HG02870 (cell line): Measurements from ENCODE around the gene RFPL1.
"Not testable (repeated sequence)": the region's sequence is repeated elsewhere in the genome, so short reads cannot be mapped to it uniquely, and the experiment has no call there.

ENCODE experiments used
- ATAC-seq: cut with Tn5 transposase; IDR thresholded peaks from one replicate; pipeline ENCODE4 v1.9.1; 2021; ENCODE audit warnings: mild to moderate bottlenecking, moderate library complexity; ENCODE audit not compliant: unreplicated experiment

Gene RFPL1

DNA sequence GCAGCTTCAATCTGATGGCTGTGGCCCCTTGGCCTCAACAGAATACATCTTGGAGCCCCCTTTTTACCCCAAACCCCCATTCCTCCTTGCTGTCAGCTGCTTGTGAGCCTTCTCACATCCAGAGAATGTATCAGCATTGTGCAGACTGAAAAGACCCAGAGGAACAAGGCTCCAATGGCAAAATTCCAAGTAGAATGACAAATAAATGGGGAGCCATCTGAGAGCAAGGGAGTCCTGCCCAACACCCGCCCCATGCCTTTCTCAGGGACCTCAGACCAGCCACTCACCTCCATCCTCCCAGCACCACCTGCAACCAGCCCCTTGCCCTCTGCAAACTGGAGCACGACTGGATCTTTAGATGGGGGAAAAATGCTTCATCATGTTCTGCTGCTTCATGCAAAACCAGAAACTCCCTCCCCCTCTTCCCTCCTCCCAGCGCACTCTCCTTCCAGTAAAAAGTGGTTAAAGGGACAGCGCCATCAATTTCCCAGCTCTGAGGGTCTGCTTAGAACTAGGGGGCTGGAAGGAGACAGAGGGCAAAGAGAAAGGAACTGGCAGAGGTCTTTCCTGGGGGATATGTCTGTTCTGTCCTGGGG is 39.4 kb downstream of the RFPL1 start:
- ATAC-seq = no peak

DNA sequence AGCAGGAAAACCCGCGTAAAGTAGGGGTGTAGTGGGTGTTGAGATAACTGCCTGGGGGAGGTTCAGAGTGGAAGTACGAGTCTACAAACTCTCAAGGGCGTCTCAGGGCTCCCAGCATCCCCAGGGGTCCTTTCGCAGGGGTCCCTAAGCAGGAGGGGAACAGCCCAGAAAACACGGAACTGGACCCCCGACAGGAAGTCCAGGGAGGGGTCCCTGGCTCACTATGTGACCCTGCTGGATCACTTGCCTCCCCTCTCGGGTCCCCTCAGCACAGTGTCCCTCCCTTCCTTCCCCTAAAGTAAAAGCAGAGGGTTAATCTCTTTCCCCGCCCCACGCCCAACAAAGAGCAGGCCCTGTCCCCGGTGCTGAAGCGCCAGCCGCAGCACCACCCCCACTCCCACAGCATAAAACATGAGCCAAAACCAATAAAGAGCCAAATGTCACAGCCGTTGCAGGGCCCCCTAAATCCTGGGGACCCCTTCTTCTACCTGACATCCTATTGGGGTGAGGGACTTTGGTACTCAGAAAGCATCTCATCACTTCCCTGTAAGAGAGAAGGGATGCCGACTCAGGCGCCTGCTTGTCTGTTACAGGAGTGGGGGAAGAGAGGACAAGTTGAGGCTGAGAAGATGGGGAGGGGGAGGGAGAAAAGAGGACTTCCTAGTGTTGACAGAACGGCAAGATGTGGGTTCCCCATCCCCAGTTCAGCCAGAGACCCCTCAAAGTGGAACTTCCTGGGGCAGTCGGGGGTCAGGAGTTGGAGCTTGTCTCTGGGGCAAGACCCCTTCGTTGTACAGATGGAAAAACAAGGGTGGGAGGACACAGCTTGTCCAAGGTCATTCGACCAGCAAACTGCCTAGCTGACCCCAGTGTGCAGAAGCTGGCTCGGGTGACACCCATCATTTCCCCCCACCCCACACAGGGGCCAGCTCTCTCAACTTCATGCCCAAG is 40.2 kb downstream of the RFPL1 start:
- no peak for ATAC-seq

DNA sequence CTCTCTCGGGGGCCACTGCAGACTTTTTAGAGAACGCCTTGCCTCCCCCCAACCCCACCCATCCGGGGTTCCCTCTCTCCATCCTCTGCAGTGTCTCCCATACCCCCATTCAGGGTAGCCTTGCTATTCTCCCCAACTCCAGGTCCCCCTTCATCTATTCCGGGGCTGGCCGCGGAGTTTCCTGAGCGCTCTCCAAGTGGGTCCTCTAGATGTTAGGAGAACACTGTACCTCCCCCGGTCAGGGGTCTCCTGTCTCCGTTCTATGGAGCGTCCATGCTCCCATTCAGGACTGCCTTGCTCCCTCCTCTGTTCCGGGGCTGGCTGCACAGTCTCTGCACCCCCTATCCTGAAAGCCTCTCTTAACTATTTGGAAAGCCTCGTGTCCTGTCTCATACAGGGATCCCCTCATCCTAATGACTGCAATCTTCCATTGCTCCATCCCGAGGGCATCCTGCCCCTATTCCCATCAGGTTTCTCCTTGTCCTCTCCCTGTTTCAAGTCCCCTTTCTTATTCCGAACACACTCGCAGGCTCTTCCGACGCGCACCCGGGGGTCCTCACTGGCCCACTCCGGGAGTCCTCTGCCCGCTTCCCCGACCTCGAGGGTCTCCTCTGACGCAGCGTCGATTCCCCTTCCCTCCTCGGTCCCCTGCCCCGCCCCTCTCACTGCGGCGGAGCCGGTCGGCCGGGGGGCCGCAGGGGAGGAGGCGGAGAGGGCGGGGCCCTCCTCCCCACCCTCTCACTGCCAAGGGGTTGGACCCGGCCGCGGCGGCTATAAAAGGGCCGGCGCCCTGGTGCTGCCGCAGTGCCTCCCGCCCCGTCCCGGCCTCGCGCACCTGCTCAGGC is 41.3 kb downstream of the RFPL1 start, which contains the start of gene NEFH:
TSS of gene NEFH (plus strand) at position 802 of the 845 bp plus-strand sequence. CDS start 45 bp downstream, outside the sequence.
- no peak for ATAC-seq

DNA sequence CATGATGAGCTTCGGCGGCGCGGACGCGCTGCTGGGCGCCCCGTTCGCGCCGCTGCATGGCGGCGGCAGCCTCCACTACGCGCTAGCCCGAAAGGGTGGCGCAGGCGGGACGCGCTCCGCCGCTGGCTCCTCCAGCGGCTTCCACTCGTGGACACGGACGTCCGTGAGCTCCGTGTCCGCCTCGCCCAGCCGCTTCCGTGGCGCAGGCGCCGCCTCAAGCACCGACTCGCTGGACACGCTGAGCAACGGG is 41.8 kb downstream of the RFPL1 start:
- ATAC-seq = no peak

DNA sequence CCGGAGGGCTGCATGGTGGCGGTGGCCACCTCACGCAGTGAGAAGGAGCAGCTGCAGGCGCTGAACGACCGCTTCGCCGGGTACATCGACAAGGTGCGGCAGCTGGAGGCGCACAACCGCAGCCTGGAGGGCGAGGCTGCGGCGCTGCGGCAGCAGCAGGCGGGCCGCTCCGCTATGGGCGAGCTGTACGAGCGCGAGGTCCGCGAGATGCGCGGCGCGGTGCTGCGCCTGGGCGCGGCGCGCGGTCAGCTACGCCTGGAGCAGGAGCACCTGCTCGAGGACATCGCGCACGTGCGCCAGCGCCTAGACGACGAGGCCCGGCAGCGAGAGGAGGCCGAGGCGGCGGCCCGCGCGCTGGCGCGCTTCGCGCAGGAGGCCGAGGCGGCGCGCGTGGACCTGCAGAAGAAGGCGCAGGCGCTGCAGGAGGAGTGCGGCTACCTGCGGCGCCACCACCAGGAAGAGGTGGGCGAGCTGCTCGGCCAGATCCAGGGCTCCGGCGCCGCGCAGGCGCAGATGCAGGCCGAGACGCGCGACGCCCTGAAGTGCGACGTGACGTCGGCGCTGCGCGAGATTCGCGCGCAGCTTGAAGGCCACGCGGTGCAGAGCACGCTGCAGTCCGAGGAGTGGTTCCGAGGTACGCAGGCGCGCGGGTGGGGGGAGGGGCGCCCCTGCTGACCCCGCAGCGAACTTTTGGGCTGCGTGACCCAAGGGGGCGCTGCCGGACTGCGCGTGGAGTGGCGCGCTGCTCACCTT is 42.3 kb downstream of the RFPL1 start:
- no peak for ATAC-seq

DNA sequence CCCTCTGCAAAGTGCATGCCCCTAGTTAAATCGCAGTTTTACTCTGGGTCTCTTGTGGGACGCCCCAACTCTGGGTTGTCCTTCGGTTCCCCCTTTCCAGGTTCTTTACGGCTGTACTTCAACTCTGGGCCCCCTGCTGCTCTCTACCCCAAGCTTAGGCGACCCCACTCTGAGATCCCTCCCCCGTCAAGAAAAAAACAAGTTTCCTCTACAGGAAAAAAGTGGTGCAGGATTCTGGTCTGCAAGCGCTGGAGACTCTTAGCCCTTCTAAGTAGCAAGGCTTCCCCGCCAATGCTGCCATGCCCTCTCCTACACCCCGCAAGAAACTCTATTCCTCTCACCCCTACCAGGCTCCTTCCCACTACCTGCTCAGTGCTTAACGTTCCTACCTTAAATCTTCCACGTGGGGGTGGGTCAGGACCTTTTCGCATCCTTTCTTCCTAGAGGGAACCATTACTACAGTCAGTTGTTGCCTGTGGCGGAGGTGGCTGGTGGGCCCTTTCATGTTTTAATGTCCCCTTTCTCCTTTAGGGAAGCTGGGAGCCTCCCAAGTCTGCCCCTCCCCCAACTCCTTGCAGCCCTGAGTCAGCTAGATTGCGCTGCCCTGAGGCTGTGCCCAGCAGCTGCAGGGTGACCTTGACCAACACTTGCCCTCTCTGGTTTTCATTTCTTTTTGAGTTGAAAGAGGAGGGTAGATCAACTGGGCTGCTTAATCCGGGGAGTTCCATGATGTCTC is 43.0 kb downstream of the RFPL1 start:
- no peak for ATAC-seq

DNA sequence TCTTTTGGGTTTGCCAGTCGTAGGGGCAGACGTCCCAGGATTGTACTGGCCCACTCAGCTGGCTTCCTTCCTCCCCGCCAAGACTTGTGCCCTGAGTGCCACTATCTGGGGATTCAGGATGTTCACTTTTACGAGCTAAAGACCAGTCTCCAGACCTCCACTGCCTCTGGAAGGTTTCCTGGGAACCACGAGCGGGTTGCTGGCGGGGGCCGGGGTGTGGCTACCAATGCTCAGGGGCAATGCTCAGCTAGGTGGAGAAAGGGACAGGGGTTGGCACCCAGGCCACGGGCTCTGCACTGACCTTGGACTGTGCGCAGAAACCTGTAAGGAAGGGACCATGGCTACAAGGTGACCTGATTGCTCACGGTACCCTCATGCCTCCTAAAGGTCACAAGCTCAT is 43.9 kb downstream of the RFPL1 start:
- ATAC-seq = no peak

DNA sequence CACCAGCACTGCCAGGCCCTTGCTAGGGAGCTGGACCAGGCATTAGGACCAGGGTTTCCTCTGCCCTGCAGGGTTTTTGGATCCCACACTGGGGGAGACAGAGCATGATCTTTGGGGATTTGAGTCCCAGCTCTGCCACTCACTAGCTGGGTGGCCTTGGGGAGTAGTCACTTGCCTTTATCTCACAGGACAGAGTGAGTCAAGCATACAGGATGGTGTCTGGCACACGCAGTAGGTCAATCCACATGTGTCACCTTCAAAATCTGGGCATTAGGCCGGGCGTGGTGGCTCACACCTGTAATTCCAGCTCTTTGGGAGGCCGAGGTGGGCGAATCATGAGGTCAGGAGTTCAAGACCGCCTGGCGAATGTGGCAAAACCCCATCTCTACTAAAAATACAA is 44.3 kb downstream of the RFPL1 start:
- no peak for ATAC-seq

DNA sequence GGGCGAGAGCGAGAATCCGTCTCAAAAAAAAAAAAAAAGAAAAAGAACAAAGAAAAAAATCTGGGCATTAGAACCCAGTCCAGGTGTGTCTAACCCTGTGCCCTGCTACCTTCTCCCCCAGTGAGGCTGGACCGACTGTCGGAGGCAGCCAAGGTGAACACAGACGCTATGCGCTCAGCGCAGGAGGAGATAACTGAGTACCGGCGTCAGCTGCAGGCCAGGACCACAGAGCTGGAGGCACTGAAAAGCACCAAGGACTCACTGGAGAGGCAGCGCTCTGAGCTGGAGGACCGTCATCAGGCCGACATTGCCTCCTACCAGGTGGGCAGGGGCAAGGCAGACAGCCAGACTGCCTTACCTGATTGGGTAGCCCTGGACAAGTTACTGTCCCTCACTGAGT is 44.9 kb downstream of the RFPL1 start:
- ATAC-seq = no peak

DNA sequence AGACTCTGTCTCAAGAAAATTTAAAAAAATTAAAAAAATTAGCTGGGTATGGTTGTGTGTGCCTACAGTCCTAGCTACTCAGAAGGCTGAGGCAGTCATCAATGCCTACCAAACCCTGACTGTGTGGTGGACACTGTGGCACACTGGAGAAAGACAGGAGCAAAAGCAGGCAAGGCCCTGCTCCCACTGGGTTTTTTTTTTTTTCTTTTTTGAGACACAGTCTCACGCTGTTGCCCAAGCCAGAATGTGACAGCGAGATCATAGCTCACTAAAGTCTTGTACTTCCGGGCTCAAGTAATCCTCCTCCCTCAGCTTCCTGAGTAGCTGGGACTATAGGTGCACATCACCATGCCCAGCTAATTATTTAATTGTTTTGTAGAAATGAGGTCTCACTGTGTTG is 46.3 kb downstream of the RFPL1 start:
- no peak for ATAC-seq

DNA sequence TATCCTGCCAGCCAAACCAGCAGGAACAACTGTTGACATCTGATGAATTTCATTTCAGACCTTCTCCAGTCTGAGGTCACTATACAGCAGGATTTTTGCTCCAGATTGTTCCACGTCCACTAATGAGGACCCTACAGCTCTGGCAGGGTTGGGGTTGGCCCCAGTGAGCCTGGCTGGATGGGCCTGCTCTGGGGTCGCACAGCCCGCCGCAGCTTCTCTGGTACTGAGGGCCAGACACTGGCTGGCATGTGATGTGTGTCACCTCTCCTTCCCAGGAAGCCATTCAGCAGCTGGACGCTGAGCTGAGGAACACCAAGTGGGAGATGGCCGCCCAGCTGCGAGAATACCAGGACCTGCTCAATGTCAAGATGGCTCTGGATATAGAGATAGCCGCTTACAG is 47.1 kb downstream of the RFPL1 start:
- ATAC-seq = no peak

DNA sequence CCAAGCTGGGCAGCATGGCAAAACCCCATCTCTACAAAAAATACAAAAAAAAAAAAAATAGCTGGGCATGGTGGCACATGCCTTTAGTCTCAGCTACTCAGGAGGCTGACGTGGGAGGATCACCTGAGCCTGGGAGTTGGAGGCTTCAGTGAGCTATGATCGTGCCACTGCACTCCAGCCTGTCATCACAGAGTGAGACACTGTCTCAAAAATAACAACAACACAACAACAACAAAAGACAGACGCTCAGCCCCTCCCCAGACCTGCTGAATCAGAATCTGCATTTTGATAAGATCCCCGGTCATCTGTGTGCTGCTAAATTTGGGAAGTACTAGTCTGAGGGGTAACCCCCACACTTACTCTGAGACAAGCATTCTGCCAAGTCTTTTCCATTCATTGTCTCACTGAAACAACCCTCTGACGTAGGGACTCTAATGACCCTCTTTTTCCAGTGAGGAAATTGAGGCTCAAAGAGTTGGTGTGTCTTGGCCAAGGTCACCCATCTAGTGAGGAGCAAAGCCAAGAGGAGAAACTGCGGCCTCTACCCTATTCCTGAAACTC is 49.1 kb downstream of the RFPL1 start:
- ATAC-seq = no peak

DNA sequence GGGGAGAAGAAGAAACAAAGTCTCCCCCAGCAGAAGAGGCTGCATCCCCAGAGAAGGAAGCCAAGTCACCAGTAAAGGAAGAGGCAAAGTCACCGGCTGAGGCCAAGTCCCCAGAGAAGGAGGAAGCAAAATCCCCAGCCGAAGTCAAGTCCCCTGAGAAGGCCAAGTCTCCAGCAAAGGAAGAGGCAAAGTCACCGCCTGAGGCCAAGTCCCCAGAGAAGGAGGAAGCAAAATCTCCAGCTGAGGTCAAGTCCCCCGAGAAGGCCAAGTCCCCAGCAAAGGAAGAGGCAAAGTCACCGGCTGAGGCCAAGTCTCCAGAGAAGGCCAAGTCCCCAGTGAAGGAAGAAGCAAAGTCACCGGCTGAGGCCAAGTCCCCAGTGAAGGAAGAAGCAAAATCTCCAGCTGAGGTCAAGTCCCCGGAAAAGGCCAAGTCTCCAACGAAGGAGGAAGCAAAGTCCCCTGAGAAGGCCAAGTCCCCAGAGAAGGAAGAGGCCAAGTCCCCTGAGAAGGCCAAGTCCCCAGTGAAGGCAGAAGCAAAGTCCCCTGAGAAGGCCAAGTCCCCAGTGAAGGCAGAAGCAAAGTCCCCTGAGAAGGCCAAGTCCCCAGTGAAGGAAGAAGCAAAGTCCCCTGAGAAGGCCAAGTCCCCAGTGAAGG is 50.9 kb downstream of the RFPL1 start:
- ATAC-seq = not testable (repeated sequence)

DNA sequence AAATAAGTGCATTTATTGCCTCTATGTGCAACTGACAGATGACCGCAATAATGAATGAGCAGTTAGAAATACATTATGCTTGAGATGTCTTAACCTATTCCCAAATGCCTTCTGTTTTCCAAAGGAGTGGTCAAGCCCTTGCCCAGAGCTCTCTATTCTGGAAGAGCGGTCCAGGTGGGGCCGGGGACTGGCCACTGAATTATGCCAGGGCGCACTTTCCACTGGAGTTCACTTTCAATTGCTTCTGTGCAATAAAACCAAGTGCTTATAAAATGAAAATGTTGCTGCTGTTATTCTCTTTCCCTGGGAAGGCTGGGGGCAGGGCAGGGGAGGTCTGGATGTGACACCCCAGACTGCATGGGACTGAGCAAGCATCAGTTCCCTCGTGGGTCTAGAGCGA is 52.6 kb downstream of the RFPL1 start:
- no peak for ATAC-seq
